A549 (cell line): ENCODE results near the gene DCAF15. TPM values are rescaled to one million over a fixed set of nuclear protein-coding genes. Genes with fewer than 3 reads are reported as not detected.
"Not testable (repeated sequence)": the region's sequence is repeated elsewhere in the genome, so short reads cannot be mapped to it uniquely, and the experiment has no call there.

Experiments
- ATAC-seq, 2 experiments: fragments of 200-7000 bp in 1 of 2; fragments of >200 bp in 1 of 2; cut with Nextera tagmentation in 1 of 2; cut with Tn5 transposase in 1 of 2; 3 replicates each; pipeline versions ENCODE4 v1.8.0 to v1.9.1; 2018 to 2020; ENCODE audit warnings: mild to moderate bottlenecking in 1 of 2, moderate library complexity in 1 of 2
- CTCF ChIA-PET: fragments of 300-600 bp; sonication (Branson Sonifier 250); formaldehyde crosslinking; extraction: SDS; loops from one replicate; lab custom pipeline; 2021; ENCODE audit warnings: antibody characterized with exemption, inconsistent platforms; lab: Yijun Ruan, JAX
- POLR2A ChIA-PET: fragments of 350-600 bp; formaldehyde crosslinking; extraction: SDS; loops from one replicate; lab custom pipeline; 2021; ENCODE audit warnings: antibody characterized with exemption, inconsistent platforms; lab: Yijun Ruan, JAX
- DNase-seq, 2 experiments: peaks; one replicate each; pipeline versions ENCODE4 v3.0.0 to v3.0.0-alpha.2; 2011 to 2016; ENCODE audit warnings: low read depth in 1 of 2, low spot score in 1 of 2
- FAIRE-seq: peaks from 2 replicates; lab custom pipeline; 2011; peaks lifted over from hg19 to GRCh38; lab: Jason Lieb, UNC
- H3K27ac ChIP-seq, 2 experiments: fragments of >200 bp; sonication (Bioruptor Twin); formaldehyde crosslinking; 3 replicates each; pipeline ENCODE4 v1.5.1; 2016 to 2017
- H3K4me1 ChIP-seq: fragments of >200 bp; sonication (Bioruptor Twin); formaldehyde crosslinking; 3 replicates; pipeline ENCODE4 v1.6.1; 2016
- H3K4me2 ChIP-seq: fragments of >200 bp; sonication (Bioruptor Twin); formaldehyde crosslinking; 3 replicates; pipeline ENCODE4 v1.6.1; 2016
- H3K4me3 ChIP-seq: fragments of >200 bp; sonication (Bioruptor Twin); formaldehyde crosslinking; 3 replicates; pipeline ENCODE4 v1.5.1; 2016
- H3K9me3 ChIP-seq: fragments of >200 bp; sonication (Bioruptor Twin); formaldehyde crosslinking; 3 replicates; pipeline ENCODE4 v1.6.1; 2016
- CEBPB ChIP-seq, 2 experiments: fragments of >200 bp in 1 of 2; sonication (Bioruptor Twin) in 1 of 2; formaldehyde crosslinking in 1 of 2; IDR thresholded peaks; 2 replicates each; pipeline ENCODE4 v1.6.1; 2012 to 2016
- CHD2 ChIP-seq: fragments of 150-350 bp; IDR thresholded peaks from 2 replicates; pipeline ENCODE4 v1.6.1; 2014; ENCODE audit warnings: low read length; ENCODE audit not compliant: partially characterized antibody
- EHMT2 ChIP-seq: fragments of 200-600 bp; sonication (generic); IDR thresholded peaks from 2 replicates; pipeline ENCODE4 v1.6.1; 2016; ENCODE audit warnings: antibody characterized with exemption, low read depth, mild to moderate bottlenecking, moderate library complexity
- ESRRA ChIP-seq: fragments of 150-350 bp; IDR thresholded peaks from 2 replicates; pipeline ENCODE4 v1.6.1; 2014; ENCODE audit warnings: mild to moderate bottlenecking, low read length, borderline replicate concordance
- FOSL2 ChIP-seq, 2 experiments: fragments of 450-650 bp in 1 of 2; fragments of >200 bp in 1 of 2; sonication (Bioruptor Twin) in 1 of 2; formaldehyde crosslinking; IDR thresholded peaks; 2 replicates each; pipeline versions ENCODE4 v1.5.0 to v1.6.1; 2016 to 2020; ENCODE audit warnings: mild to moderate bottlenecking in 1 of 2, moderate library complexity in 1 of 2
- FOXS1 ChIP-seq: fragments of 250-450 bp; sonication (Bioruptor Pico); IDR thresholded peaks from 2 replicates; pipeline ENCODE4 v1.5.0; 2020; ENCODE audit warnings: mild to moderate bottlenecking, moderate library complexity
- GATA3 ChIP-seq: IDR thresholded peaks from 2 replicates; pipeline ENCODE4 v1.6.1; 2012; ENCODE audit warnings: borderline replicate concordance
- HOXA7 ChIP-seq: fragments of 250-450 bp; sonication (Bioruptor Pico); IDR thresholded peaks from 2 replicates; pipeline ENCODE4 v1.5.0; 2020; ENCODE audit warnings: mild to moderate bottlenecking, moderate library complexity
- NR3C1 ChIP-seq: fragments of >200 bp; sonication (Bioruptor Twin); formaldehyde crosslinking; IDR thresholded peaks from 3 replicates; pipeline ENCODE4 v1.6.1; 2017
- RCOR1 ChIP-seq: fragments of 150-350 bp; IDR thresholded peaks from 2 replicates; pipeline ENCODE4 v1.6.1; 2014; ENCODE audit warnings: antibody characterized with exemption, low read length, low read depth
- RNF2 ChIP-seq: fragments of 200-600 bp; sonication (generic); IDR thresholded peaks from 2 replicates; pipeline ENCODE4 v1.6.1; 2016; ENCODE audit warnings: low read depth, mild to moderate bottlenecking, antibody characterized with exemption, moderate library complexity, borderline replicate concordance
- SREBF2 ChIP-seq: fragments of 450-650 bp; IDR thresholded peaks from 2 replicates; pipeline ENCODE4 v1.6.1; 2014; ENCODE audit warnings: mild to moderate bottlenecking, moderate library complexity
- TFCP2L1 ChIP-seq: fragments of 250-450 bp; sonication (Bioruptor Pico); IDR thresholded peaks from 2 replicates; pipeline ENCODE4 v1.5.0; 2021; ENCODE audit warnings: mild to moderate bottlenecking
- TP53 ChIP-seq: fragments of 250-450 bp; sonication (Bioruptor Pico); IDR thresholded peaks from 2 replicates; pipeline ENCODE4 v1.5.0; 2021; ENCODE audit warnings: mild to moderate bottlenecking, moderate library complexity
- WGBS: methylation state at CpG from one replicate; pipeline ENCODE4 v1.1.6; 2017; ENCODE audit errors: missing lambda C conversion rate; 5-methylcytosine and 5-hydroxymethylcytosine counted together
- polyA plus RNA-seq, 4 experiments: library from polyadenylated mRNA; depleted of rRNA in 3 of 4; stranded (reverse); fragments of >200 nt; fragmentation: RNase III in 1 of 4; extraction: RNeasy Plus Mini Kit Qiagen cat#74134 plus additional on column Dnase treatment in 1 of 4; gene quantifications; 2 replicates in 3 of 4; 3 replicates in 1 of 4; pipeline ENCODE4 v1.2.3, GENCODE V29; 2011 to 2017
- TF ChIP-seq, protein P1 (sequence below): fragments of 150-350 bp; IDR thresholded peaks from 2 replicates; pipeline ENCODE4 v1.6.1; 2014; ENCODE audit warnings: low read depth, mild to moderate bottlenecking, low read length
- TF ChIP-seq, protein P2 (sequence below): IDR thresholded peaks from 2 replicates; pipeline ENCODE4 v1.6.1; 2012
- TF ChIP-seq, protein P3 (sequence below): fragments of 250-450 bp; sonication (Bioruptor Pico); IDR thresholded peaks from 2 replicates; pipeline ENCODE4 v1.5.0; 2020; ENCODE audit warnings: low read depth, mild to moderate bottlenecking, moderate library complexity

The DCAF15 gene
- polyA plus RNA-seq, 2 of the 4 experiments (the other 2 are of a cell fraction) = 10.2 to 23.0 TPM

DNA sequence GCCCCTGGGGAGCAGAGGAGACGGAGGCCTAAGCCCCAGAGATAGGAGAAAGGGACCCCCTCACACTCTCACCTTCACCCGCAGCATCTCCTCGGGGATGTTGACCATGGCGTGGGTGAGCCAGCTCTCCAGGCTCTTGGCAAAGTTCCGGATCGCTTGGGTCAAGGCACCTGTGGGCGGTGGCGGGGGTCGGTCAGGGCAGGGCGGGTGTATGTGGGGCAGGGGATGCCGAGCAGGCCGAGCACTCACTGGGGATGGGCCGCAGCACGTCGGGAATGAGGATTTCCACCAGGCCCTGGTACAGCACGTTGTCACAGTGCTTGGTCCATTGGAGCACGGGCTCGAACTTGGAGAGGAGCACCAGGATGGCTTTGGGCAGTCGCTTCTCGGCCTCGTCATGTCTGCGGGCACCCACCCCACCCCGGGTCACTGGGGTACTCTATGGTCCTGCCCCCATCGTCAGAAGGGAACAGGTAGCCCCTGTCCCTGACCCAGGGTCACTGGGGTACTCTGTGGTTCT is 13.1 kb downstream of the DCAF15 start:
- Histone ChIP-seq H3K4me2 (no peak overlapping the region), H3K9me3 (no peaks in the 10 kb centered on the region), H3K4me3 (no peak overlapping the region), H3K4me1 (no peaks in the 10 kb centered on the region), H3K27ac (no peak overlapping the region)
- DNase-seq (no peak), FAIRE-seq (no peak), ATAC-seq (no peak)
- TF ChIP-seq, protein P1, sequence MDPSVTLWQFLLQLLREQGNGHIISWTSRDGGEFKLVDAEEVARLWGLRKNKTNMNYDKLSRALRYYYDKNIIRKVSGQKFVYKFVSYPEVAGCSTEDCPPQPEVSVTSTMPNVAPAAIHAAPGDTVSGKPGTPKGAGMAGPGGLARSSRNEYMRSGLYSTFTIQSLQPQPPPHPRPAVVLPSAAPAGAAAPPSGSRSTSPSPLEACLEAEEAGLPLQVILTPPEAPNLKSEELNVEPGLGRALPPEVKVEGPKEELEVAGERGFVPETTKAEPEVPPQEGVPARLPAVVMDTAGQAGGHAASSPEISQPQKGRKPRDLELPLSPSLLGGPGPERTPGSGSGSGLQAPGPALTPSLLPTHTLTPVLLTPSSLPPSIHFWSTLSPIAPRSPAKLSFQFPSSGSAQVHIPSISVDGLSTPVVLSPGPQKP = no peak
- TF ChIP-seq NR3C1 (no peak), RCOR1 (no peak), ESRRA (no peak), SREBF2 (no peak), FOXS1 (CRISPR knock-in tag) (no peak)
- CTCF ChIA-PET = no interaction called here
- POLR2A ChIA-PET = no interaction called here
- WGBS = 97% methylated on average over 7 of the region's 24 CpGs

DNA sequence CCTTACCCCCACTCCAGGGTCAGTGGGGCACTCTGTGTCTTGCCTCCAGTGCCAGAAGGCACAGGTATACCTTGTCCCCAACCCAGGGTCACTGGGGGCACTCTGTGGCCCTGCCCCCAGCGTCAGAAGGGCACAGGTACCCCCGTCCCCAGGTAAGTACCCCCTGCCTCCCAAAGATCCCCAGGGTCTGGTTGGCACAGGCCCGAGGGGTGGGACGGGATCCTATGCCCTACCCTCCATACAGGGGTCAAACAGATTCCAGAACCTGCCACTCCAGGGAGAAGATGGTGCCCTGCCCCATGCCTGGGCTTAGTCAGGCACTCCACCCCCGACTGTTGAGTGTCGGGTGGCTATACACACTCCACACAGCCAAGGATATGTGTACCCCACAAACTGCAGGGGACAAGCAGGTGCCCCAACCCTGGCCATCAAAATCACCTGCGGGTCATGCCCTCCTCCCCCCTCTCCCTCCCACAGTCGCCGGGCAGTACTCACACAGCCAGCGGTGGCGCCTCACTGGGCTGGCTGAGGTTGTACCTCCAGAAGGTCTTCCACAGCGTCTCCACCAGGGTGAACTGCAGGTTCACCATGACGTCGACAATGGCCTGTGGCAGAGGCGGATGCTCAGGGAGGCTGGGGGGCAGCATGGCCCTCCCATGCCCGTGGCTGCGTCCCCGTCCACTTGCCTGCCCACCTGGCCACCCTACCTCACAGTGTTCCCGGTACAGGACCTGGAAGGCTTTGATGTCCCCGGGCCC is 13.8 kb downstream of the DCAF15 start:
- POLR2A ChIA-PET = no interaction called here
- no peak overlapping the region for H3K4me3 ChIP-seq
- no peak overlapping the region for H3K4me2 ChIP-seq
- no peak for DNase-seq
- no peak for TF ChIP-seq ESRRA
- TF ChIP-seq RNF2 = no peak
- TF ChIP-seq GATA3 = no peak
- no peak for TF ChIP-seq TFCP2L1
- TF ChIP-seq, protein P2, sequence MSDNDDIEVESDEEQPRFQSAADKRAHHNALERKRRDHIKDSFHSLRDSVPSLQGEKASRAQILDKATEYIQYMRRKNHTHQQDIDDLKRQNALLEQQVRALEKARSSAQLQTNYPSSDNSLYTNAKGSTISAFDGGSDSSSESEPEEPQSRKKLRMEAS = no peak
- TF ChIP-seq, protein P3, sequence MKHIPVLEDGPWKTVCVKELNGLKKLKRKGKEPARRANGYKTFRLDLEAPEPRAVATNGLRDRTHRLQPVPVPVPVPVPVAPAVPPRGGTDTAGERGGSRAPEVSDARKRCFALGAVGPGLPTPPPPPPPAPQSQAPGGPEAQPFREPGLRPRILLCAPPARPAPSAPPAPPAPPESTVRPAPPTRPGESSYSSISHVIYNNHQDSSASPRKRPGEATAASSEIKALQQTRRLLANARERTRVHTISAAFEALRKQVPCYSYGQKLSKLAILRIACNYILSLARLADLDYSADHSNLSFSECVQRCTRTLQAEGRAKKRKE (CRISPR knock-in tag) = no peak
- no peak for TF ChIP-seq FOXS1 (CRISPR knock-in tag)
- TF ChIP-seq EHMT2 = no peak
- TF ChIP-seq, all 56 proteins: peak for 0
- FAIRE-seq = no peak
- no peaks in the 10 kb centered on the region for H3K9me3 ChIP-seq
- WGBS = 98% methylated on average over 6 of the region's 20 CpGs
- no peaks in the 10 kb centered on the region for H3K4me1 ChIP-seq
- CTCF ChIA-PET = no interaction called here
- ATAC-seq = peak in 1 of 2 experiments; percentile 25; a peak in 2 of 6 replicates
- no peak overlapping the region for H3K27ac ChIP-seq

DNA sequence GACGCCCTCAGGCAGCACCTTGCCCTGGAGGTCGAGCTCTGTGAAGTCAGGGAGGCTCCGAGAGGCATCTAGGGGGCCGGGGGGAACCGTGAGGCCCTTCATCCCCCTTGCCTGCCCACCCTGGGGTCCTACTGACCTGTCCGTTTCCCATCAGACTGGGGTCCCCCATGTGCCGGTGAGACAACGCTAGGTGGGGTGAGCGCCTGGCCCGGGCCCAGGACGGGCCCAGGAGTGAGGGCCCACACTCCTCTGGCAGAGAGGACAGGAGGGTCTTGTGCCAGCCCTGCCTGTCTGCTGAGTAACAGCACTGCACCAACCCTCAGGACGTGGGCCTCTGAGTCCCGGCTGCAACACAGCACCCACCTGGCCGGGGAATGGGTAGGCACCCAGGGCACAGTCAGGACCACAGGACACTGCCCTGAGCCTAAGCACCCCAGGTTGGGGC is 14.4 kb downstream of the DCAF15 start:
- no peak overlapping the region for H3K4me3 ChIP-seq
- ATAC-seq (no peak), FAIRE-seq (no peak), DNase-seq (no peak)
- no peak overlapping the region for H3K4me2 ChIP-seq
- no peak overlapping the region for H3K27ac ChIP-seq
- TF ChIP-seq CEBPB (IDR thresholded peaks at IDR 0.05) = no peak
- TF ChIP-seq CHD2 = no peak
- no peak for TF ChIP-seq HOXA7 (CRISPR knock-in tag)
- no peak for TF ChIP-seq FOSL2 (IDR thresholded peaks at IDR 0.05)
- no peak for TF ChIP-seq FOSL2 (CRISPR knock-in tag; IDR thresholded peaks at IDR 0.05)
- TF ChIP-seq TP53 (CRISPR knock-in tag) = no peak
- H3K4me1 ChIP-seq = no peaks in the 10 kb centered on the region
- ChIA-PET CTCF (no interaction called here), POLR2A (no interaction called here)
- no peaks in the 10 kb centered on the region for H3K9me3 ChIP-seq
- no CpG with 5 or more reads among the region's 14 CpGs for WGBS

DNA sequence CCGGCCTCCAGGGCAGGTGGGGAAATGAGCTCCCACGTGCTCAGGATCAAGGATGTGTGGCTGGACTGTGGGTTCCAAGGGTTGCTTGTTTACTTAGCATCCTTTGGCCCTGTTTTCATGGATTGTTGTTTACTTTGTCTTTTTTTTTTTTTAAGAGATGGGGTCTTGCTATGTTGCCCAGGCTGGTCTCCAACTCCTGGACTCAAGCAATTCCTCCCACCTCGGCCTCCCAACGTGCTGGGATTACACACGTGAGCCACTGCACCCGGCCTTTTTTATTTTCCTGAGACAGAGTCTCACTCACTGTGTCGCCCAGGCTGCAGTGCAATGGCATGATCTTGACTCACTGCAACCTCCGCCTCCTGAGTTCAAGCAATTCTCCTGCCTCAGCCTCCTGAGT is 14.9 kb downstream of the DCAF15 start:
- H3K4me3 ChIP-seq, H3K4me2 ChIP-seq, POLR2A ChIA-PET, FAIRE-seq, DNase-seq, H3K27ac ChIP-seq, H3K4me1 ChIP-seq, ATAC-seq, CTCF ChIA-PET, H3K9me3 ChIP-seq: not testable (repeated sequence)
- WGBS = 92% methylated on average over 8 of the region's 8 CpGs
